KMS-11 (cell line): ENCODE data around the gene OSCAR.
A peak's percentile ranks its signal among the peaks of the same experiment; 100 is the strongest.

Experiments
- H2AFZ ChIP-seq: fragments of 200-600 bp; sonication (generic); 2 replicates; pipeline ENCODE4 v1.6.1; 2016; ENCODE audit warnings: antibody characterized with exemption, mixed run types, low read depth
- H3K27ac ChIP-seq: fragments of 200-600 bp; sonication (generic); 2 replicates; pipeline ENCODE4 v1.6.1; 2016; ENCODE audit warnings: mild to moderate bottlenecking, mixed run types
- H3K27me3 ChIP-seq: fragments of 200-600 bp; sonication (generic); 2 replicates; pipeline ENCODE4 v1.6.1; 2017; ENCODE audit warnings: mild to moderate bottlenecking, low read depth, mixed run types, moderate library complexity; ENCODE audit not compliant: insufficient read depth
- H3K36me3 ChIP-seq: fragments of 200-600 bp; sonication (generic); 2 replicates; pipeline ENCODE4 v1.6.1; 2017; ENCODE audit warnings: mild to moderate bottlenecking, mixed run types; ENCODE audit not compliant: insufficient read depth
- H3K4me1 ChIP-seq: fragments of 200-600 bp; sonication (generic); 2 replicates; pipeline ENCODE4 v1.6.1; 2016; ENCODE audit warnings: mild to moderate bottlenecking, low read depth, mixed run types; ENCODE audit not compliant: poor library complexity, severe bottlenecking
- H3K4me2 ChIP-seq: fragments of 200-600 bp; sonication (generic); 2 replicates; pipeline ENCODE4 v1.7.0; 2016; ENCODE audit warnings: mild to moderate bottlenecking, mixed run types
- H3K4me3 ChIP-seq: fragments of 200-600 bp; sonication (generic); IDR thresholded peaks from 2 replicates; pipeline ENCODE4 v1.6.1; 2017; ENCODE audit warnings: low read depth, low read length, mixed read lengths; ENCODE audit not compliant: insufficient read depth
- H3K79me2 ChIP-seq: fragments of 200-600 bp; sonication (generic); 2 replicates; pipeline ENCODE4 v1.6.1; 2016; ENCODE audit warnings: low read depth, mixed run types; ENCODE audit not compliant: insufficient read depth
- H3K9ac ChIP-seq: fragments of 200-600 bp; sonication (generic); 2 replicates; pipeline ENCODE4 v1.6.1; 2016; ENCODE audit warnings: mild to moderate bottlenecking, mixed run types
- H4K20me1 ChIP-seq: fragments of 200-600 bp; sonication (generic); 2 replicates; pipeline ENCODE4 v1.6.1; 2016; ENCODE audit warnings: mild to moderate bottlenecking, mixed run types; ENCODE audit not compliant: insufficient read depth
- CTCF ChIP-seq: fragments of 200-600 bp; sonication (generic); conservative IDR thresholded peaks from 2 replicates; pipeline ENCODE4 v1.6.1; 2017; ENCODE audit warnings: low read depth, mild to moderate bottlenecking, antibody characterized with exemption, low read length, moderate library complexity, mixed read lengths

The OSCAR gene

DNA sequence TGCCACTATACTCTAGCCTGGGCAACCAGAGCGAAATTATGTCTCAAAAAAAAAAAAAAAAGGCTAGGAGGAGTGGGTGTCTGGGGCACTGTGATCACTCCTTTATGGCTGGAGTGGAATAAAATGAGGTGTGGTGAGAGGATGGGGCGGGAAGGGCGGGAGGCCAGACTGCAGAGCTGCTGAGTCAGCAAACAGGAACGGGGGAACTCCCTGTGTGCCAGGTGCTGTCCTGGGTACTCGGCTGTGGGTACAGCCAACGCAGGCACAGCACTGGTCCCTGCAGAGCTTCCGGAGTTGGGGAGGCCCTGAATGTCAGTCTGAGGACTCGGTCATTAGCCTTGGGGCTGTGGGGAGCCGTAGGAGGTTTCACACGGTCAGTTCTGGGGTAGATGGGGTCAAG lies 20.7 kb upstream of the OSCAR start:
- H3K9ac ChIP-seq: no peak overlapping the region
- H3K4me1 ChIP-seq: peaks cover 10% of the 10 kb centered on the region
- H3K4me3 ChIP-seq: no peak overlapping the region
- no peaks in the 10 kb centered on the region for H4K20me1 ChIP-seq
- H3K36me3 ChIP-seq: no peaks in the 10 kb centered on the region; the same call in 1 of the 2 replicates
- H3K79me2 ChIP-seq: peaks cover 16% of the 10 kb centered on the region
- H3K4me2 ChIP-seq: no peak overlapping the region
- H3K27me3 ChIP-seq: no peaks in the 10 kb centered on the region
- no peak overlapping the region for H2AFZ ChIP-seq
- H3K27ac ChIP-seq: no peak overlapping the region
- TF ChIP-seq CTCF: no peak

GRCh38 chr19:54115109-54116063 lies 14.8 kb upstream of the OSCAR start, which contains the start of the genes PRPF31 and TFPT:
TSS of gene PRPF31 (plus strand) at chr19:54115754. CDS start at chr19:54118279, 2,525 bp downstream.
TSS of gene TFPT (minus strand) at chr19:54115657. CDS start at chr19:54115269, 388 bp downstream.
- Histone ChIP-seq H3K36me3 (no peaks in the 10 kb centered on the region), H3K9ac (peak within 1 kb of the TSS; percentile 74), H3K4me3 (peak within 1 kb of the TSS; percentile 55), H3K4me2 (peak within 1 kb of the TSS; percentile 92), H4K20me1 (no peaks in the 10 kb centered on the region), H3K79me2 (peaks cover 21% of the 10 kb centered on the region), H3K4me1 (peaks cover 10% of the 10 kb centered on the region), H2AFZ (peak within 1 kb of the TSS; percentile 76; the same call in 1 of the 2 replicates), H3K27ac (peak within 1 kb of the TSS; percentile 70), H3K27me3 (no peaks in the 10 kb centered on the region)
- no peak for TF ChIP-seq CTCF

- H3K4me2 ChIP-seq: peak overlapping the region; percentile 92
- TF ChIP-seq CTCF: no peak
- H3K4me1 ChIP-seq: peaks cover 10% of the 10 kb centered on the region
- H2AFZ ChIP-seq: peak overlapping the region; percentile 76; the same call in 1 of the 2 replicates
- H3K27me3 ChIP-seq: no peaks in the 10 kb centered on the region
- H4K20me1 ChIP-seq: no peaks in the 10 kb centered on the region
- H3K27ac ChIP-seq: no peak overlapping the region
- H3K9ac ChIP-seq: peak overlapping the region; percentile 74; the same call in 1 of the 2 replicates
- no peaks in the 10 kb centered on the region for H3K36me3 ChIP-seq
- H3K79me2 ChIP-seq: peaks cover 21% of the 10 kb centered on the region
- H3K4me3 ChIP-seq: peak overlapping the region; percentile 55
These were observed 13.9 kb upstream of the OSCAR start for GRCh38 chr19:54114340-54115108.

- H3K27me3 ChIP-seq: no peaks in the 10 kb centered on the region
- no peak for TF ChIP-seq CTCF
- H3K79me2 ChIP-seq: peaks cover 4% of the 10 kb centered on the region; the same call in 1 of the 2 replicates
- no peaks in the 10 kb centered on the region for H4K20me1 ChIP-seq
- H3K9ac ChIP-seq: no peak overlapping the region
- peaks cover 3% of the 10 kb centered on the region; the same call in 1 of the 2 replicates for H3K36me3 ChIP-seq
- H3K4me3 ChIP-seq: no peak overlapping the region
- no peak overlapping the region for H3K27ac ChIP-seq
- peaks cover 2% of the 10 kb centered on the region for H3K4me1 ChIP-seq
- no peak overlapping the region for H3K4me2 ChIP-seq
- no peak overlapping the region for H2AFZ ChIP-seq
These were observed 9.0 kb upstream of the OSCAR start for GRCh38 chr19:54109651-54110050.
